Natural killer cell (primary cell): ENCODE results near the gene ATAD2B. TPM values are rescaled to one million over a fixed set of nuclear protein-coding genes. Genes with fewer than 3 reads are reported as not detected.

Experiments
- ATAC-seq, 3 donors: fragments of 150-1000 bp in 2 of 3; fragments of 200-7000 bp in 1 of 3; cut with Tn5 transposase; 1 replicate in 1 of 3; 2 replicates in 2 of 3; pipeline ENCODE4 v1.10.0; 2021; ENCODE audit warnings: mild to moderate bottlenecking in 2 of 3, moderate library complexity in 2 of 3
- DNase-seq, 2 donors: peaks; one replicate each; pipeline versions ENCODE4 v3.0.0 to v3.0.0-alpha.2; 2013 to 2021; ENCODE audit warnings: mixed read lengths in 1 of 2
- H3K27ac ChIP-seq: one replicate; pipeline ENCODE4 v1.5.1; 2013; ENCODE audit warnings: mild to moderate bottlenecking, low read length
- H3K27me3 ChIP-seq: one replicate; pipeline ENCODE4 v1.6.1; 2013; ENCODE audit warnings: low read length; ENCODE audit not compliant: control insufficient read depth, insufficient read depth
- H3K36me3 ChIP-seq: one replicate; pipeline ENCODE4 v1.6.1; 2013; ENCODE audit warnings: low read length; ENCODE audit not compliant: control insufficient read depth, insufficient read depth
- H3K4me1 ChIP-seq: one replicate; pipeline ENCODE4 v1.6.1; 2013; ENCODE audit warnings: low read length; ENCODE audit not compliant: control insufficient read depth, insufficient read depth
- H3K4me3 ChIP-seq: one replicate; pipeline ENCODE4 v1.5.1; 2013; ENCODE audit warnings: low read length
- H3K9me3 ChIP-seq: one replicate; pipeline ENCODE4 v1.6.1; 2013; ENCODE audit warnings: low read length; ENCODE audit not compliant: control insufficient read depth, insufficient read depth
- H3K27ac Mint-ChIP-seq, 2 donors: one replicate each; pipeline ENCODE4 v1.8.0; 2022; ENCODE audit warnings: mild to moderate bottlenecking in 2 of 2, mixed read lengths in 2 of 2, moderate library complexity in 1 of 2
- H3K27me3 Mint-ChIP-seq, 2 donors: one replicate each; pipeline ENCODE4 v1.8.0; 2022; ENCODE audit warnings: low read depth in 2 of 2, mixed read lengths in 2 of 2
- H3K36me3 Mint-ChIP-seq: one replicate; pipeline ENCODE4 v1.8.0; 2022; ENCODE audit warnings: mixed read lengths
- H3K4me1 Mint-ChIP-seq, 2 donors: one replicate each; pipeline ENCODE4 v1.8.0; 2022; ENCODE audit warnings: mixed read lengths in 2 of 2
- H3K4me3 Mint-ChIP-seq: one replicate; pipeline ENCODE4 v1.8.0; 2022; ENCODE audit warnings: mild to moderate bottlenecking, moderate library complexity, mixed read lengths
- H3K9me3 Mint-ChIP-seq, 2 donors: one replicate each; pipeline ENCODE4 v1.8.0; 2022; ENCODE audit warnings: mixed read lengths in 2 of 2
- WGBS: methylation state at CpG from one replicate; pipeline ENCODE4 v1.1.7; 2013; ENCODE audit warnings: missing lambda C conversion rate; ENCODE audit not compliant: insufficient coverage; 5-methylcytosine and 5-hydroxymethylcytosine counted together
- intact Hi-C: fragments of 100-400 bp; cut with micrococcal nuclease; formaldehyde crosslinking; loops from one replicate; pipeline ENCODE4 v1.14.2; 2022
- total RNA-seq, 4 donors: library from RNA; stranded (reverse); fragments of 120-200 nt in 1 of 4; gene quantifications; one replicate each; pipeline versions ENCODE4 v1.2.3 to v1.2.4, GENCODE V29; 2013 to 2022
- TF ChIP-seq, protein P1 (sequence below): fragments of 200-600 bp; IDR thresholded peaks from one replicate; pipeline ENCODE4 v1.8.0; 2022; ENCODE audit warnings: antibody characterized with exemption

The ATAD2B gene
- total RNA-seq, 3 donors from 2014 or later (not counting 1 experiment from before 2014, with no cell fraction given) = 71.5 to 85.7 (median 84.0) TPM

DNA sequence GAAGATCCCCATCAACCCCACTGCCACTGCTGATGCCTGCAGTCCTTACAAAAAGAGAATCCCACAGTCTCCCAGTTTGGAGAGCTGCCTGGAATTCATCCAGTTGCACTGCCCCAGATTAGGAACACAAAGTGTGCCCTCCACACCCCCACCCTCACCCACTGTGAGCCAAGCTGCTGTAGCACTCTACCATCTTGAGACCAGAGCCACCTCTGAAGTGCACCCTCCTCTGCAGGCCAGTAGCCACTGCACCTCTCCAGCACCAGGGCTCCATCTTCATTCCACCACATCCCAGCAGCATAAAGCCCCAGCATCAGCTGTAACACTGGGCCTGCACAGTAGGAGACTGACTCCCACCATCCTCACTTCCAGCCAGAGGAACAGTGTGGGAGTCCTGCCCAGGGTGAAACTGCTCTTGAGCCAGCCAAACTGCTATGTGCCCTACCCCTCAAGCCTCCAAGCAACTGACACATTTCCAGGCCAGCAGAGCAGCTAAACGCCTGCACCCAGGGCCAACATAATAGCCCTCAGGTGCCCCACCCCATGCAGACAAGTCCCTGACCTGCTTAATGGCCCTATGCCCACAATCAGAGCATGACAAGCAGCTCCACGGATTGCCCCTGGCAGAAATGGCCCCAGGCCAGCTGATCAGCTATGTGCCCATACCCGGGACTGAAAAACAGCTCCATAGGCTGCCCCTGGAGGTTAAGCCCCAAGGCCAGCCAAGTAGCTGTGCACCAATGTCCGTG lies 206.0 kb downstream of the ATAD2B start:
- DNase-seq (no peak), ATAC-seq (no peak)
- peaks cover 7 to 47% of the 10 kb centered on the region in 2 donors for H3K4me1 Mint-ChIP-seq
- no peak overlapping the region for H3K4me3 ChIP-seq
- no peaks in the 10 kb centered on the region for H3K27me3 Mint-ChIP-seq
- 93% methylated on average over 4 of the region's 4 CpGs for WGBS
- no peaks in the 10 kb centered on the region for H3K27me3 ChIP-seq
- TF ChIP-seq, protein P1, sequence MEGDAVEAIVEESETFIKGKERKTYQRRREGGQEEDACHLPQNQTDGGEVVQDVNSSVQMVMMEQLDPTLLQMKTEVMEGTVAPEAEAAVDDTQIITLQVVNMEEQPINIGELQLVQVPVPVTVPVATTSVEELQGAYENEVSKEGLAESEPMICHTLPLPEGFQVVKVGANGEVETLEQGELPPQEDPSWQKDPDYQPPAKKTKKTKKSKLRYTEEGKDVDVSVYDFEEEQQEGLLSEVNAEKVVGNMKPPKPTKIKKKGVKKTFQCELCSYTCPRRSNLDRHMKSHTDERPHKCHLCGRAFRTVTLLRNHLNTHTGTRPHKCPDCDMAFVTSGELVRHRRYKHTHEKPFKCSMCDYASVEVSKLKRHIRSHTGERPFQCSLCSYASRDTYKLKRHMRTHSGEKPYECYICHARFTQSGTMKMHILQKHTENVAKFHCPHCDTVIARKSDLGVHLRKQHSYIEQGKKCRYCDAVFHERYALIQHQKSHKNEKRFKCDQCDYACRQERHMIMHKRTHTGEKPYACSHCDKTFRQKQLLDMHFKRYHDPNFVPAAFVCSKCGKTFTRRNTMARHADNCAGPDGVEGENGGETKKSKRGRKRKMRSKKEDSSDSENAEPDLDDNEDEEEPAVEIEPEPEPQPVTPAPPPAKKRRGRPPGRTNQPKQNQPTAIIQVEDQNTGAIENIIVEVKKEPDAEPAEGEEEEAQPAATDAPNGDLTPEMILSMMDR = no peak
- no peaks in the 10 kb centered on the region for H3K4me1 ChIP-seq
- peaks cover 31% of the 10 kb centered on the region for H3K36me3 Mint-ChIP-seq
- H3K9me3 Mint-ChIP-seq = peaks cover 6 to 13% of the 10 kb centered on the region in 2 donors
- intact Hi-C loops = no loop called here
- peaks cover 20% of the 10 kb centered on the region for H3K36me3 ChIP-seq
- H3K9me3 ChIP-seq = peaks cover 11% of the 10 kb centered on the region
- H3K27ac ChIP-seq = no peak overlapping the region
- H3K27ac Mint-ChIP-seq = no peak overlapping the region
- H3K4me3 Mint-ChIP-seq = no peak overlapping the region

DNA sequence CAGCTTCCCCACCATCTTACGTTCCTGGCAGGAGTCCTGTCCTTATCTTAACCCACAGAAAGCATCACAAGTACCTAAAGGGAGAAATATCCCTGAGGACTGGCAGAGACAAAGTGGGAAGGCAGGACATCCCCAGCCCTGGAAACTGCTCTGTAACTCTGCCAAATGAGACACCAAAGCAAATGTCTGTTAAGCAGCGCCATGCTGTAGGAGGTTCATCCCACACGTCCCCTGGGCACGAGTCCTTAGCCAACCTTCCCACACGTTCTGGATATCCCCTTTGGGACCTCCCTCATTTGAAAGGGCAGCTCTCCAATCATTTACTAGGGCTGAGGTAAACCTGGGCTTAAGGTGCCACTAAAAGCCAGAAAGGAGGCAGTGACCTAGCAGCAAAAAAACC lies 207.2 kb downstream of the ATAD2B start:
- peaks cover 6 to 13% of the 10 kb centered on the region in 2 donors for H3K9me3 Mint-ChIP-seq
- ATAC-seq = no peak
- Histone ChIP-seq H3K27ac (no peak overlapping the region), H3K27me3 (no peaks in the 10 kb centered on the region), H3K4me1 (no peaks in the 10 kb centered on the region), H3K9me3 (peaks cover 11% of the 10 kb centered on the region), H3K36me3 (peaks cover 10% of the 10 kb centered on the region), H3K4me3 (no peak overlapping the region)
- H3K4me1 Mint-ChIP-seq = peaks cover 7 to 47% of the 10 kb centered on the region in 2 donors
- H3K36me3 Mint-ChIP-seq = peaks cover 24% of the 10 kb centered on the region
- no peak overlapping the region for H3K27ac Mint-ChIP-seq
- H3K4me3 Mint-ChIP-seq = no peak overlapping the region
- intact Hi-C loops = no loop called here
- TF ChIP-seq, protein P1 = no peak
- DNase-seq = no peak
- 91% methylated on average over 5 of the region's 5 CpGs for WGBS
- H3K27me3 Mint-ChIP-seq = no peaks in the 10 kb centered on the region

DNA sequence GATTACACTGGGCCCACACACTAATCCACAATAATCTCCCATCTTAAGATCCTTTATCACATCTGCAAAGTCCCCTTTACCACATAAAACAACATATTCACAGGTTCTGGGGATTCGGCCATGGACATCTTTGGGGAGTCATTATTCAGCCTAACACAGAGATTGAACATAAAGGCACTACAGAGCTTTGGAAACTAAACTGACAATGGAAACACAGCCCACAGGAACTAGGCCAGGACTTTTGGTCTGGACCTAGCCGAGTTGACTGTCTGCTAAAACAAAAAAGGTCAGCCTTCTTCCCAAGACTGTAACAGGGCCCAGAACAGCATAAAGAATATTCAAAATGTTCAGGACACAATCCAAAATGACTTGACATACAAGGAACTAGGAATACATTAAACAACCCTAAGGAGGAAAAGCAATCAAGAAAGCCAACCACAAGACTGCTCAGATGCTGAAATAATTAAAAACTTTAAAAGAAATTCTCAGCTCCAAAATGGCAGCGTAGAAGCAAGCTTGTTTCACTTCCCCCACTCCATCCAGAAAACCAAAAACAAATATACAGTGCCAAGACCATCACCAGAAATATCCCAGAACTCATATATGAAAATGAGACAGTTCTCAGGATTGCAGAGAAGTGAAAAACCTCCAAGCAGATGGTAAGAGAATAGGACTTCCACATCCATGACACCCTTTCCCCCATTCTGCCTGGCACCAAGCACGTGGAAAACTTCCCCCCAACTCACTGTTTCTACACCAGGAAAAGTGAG lies 207.8 kb downstream of the ATAD2B start:
- intact Hi-C loops = no loop called here
- H3K27ac Mint-ChIP-seq = peak overlapping the region in 1 of 2 donors; percentile 3
- Histone ChIP-seq H3K4me3 (no peak overlapping the region), H3K36me3 (peaks cover 10% of the 10 kb centered on the region), H3K27me3 (no peaks in the 10 kb centered on the region), H3K27ac (no peak overlapping the region), H3K9me3 (peaks cover 11% of the 10 kb centered on the region), H3K4me1 (no peaks in the 10 kb centered on the region)
- H3K4me1 Mint-ChIP-seq = peaks cover 7 to 47% of the 10 kb centered on the region in 2 donors
- H3K36me3 Mint-ChIP-seq = peaks cover 24% of the 10 kb centered on the region
- DNase-seq (no peak), ATAC-seq (no peak)
- no peaks in the 10 kb centered on the region for H3K27me3 Mint-ChIP-seq
- H3K4me3 Mint-ChIP-seq = no peak overlapping the region
- H3K9me3 Mint-ChIP-seq = peaks cover 6 to 13% of the 10 kb centered on the region in 2 donors
- TF ChIP-seq, protein P1 = no peak
- WGBS = 93% methylated on average over 4 of the region's 4 CpGs
